ENCODE results near the gene ABHD1. TPM values are rescaled to one million over a fixed set of nuclear protein-coding genes. Genes with fewer than 3 reads are reported as not detected.

Gene ABHD1
- total RNA-seq, 1 experiment from 2014 or later, result 0.46 TPM

DNA sequence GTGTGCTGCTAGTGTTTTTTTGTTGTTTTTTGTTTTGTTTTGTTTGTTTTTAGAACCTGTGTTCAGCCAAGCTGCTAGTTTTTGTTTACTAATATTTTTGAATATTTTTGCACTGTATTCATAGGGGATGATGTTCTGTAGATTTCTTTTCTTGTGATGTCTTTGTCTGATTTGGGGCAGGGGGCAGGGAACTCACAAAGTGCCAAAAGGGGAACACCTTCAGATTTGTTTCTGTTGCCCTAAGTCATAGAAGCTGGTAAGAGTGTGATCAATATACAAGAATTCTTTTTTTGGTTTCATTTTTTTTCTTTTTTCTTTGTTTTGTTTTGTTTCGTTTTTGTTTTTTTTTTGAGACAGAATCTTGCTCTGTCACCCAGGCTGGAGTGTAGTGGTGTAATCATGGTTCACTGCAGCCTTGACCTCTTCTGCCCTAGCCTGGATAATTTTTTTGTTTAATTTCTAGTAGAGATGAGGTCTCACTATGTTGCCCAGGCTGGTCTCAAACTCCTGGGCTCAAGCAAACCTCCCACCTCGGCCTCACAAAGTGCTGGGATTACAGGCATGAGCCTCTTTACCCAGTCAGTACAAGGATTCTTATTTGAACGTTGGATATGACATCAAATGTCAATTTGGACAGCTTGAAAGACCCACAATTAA, 55.9 kb downstream of the ABHD1 start:
- no peak for TF ChIP-seq POLR2AphosphoS5 (IDR thresholded peaks at IDR 0.05; ENCODE audit: low read depth, low read length)
- TF ChIP-seq, protein P1, sequence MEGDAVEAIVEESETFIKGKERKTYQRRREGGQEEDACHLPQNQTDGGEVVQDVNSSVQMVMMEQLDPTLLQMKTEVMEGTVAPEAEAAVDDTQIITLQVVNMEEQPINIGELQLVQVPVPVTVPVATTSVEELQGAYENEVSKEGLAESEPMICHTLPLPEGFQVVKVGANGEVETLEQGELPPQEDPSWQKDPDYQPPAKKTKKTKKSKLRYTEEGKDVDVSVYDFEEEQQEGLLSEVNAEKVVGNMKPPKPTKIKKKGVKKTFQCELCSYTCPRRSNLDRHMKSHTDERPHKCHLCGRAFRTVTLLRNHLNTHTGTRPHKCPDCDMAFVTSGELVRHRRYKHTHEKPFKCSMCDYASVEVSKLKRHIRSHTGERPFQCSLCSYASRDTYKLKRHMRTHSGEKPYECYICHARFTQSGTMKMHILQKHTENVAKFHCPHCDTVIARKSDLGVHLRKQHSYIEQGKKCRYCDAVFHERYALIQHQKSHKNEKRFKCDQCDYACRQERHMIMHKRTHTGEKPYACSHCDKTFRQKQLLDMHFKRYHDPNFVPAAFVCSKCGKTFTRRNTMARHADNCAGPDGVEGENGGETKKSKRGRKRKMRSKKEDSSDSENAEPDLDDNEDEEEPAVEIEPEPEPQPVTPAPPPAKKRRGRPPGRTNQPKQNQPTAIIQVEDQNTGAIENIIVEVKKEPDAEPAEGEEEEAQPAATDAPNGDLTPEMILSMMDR (IDR thresholded peaks at IDR 0.05), result no peak
- TF ChIP-seq, protein P2, sequence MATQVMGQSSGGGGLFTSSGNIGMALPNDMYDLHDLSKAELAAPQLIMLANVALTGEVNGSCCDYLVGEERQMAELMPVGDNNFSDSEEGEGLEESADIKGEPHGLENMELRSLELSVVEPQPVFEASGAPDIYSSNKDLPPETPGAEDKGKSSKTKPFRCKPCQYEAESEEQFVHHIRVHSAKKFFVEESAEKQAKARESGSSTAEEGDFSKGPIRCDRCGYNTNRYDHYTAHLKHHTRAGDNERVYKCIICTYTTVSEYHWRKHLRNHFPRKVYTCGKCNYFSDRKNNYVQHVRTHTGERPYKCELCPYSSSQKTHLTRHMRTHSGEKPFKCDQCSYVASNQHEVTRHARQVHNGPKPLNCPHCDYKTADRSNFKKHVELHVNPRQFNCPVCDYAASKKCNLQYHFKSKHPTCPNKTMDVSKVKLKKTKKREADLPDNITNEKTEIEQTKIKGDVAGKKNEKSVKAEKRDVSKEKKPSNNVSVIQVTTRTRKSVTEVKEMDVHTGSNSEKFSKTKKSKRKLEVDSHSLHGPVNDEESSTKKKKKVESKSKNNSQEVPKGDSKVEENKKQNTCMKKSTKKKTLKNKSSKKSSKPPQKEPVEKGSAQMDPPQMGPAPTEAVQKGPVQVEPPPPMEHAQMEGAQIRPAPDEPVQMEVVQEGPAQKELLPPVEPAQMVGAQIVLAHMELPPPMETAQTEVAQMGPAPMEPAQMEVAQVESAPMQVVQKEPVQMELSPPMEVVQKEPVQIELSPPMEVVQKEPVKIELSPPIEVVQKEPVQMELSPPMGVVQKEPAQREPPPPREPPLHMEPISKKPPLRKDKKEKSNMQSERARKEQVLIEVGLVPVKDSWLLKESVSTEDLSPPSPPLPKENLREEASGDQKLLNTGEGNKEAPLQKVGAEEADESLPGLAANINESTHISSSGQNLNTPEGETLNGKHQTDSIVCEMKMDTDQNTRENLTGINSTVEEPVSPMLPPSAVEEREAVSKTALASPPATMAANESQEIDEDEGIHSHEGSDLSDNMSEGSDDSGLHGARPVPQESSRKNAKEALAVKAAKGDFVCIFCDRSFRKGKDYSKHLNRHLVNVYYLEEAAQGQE (IDR thresholded peaks at IDR 0.05; ENCODE audit: insufficient read depth in 1 of 2, low read depth in 2 of 2, low read length in 1 of 2), result no peak
- TF ChIP-seq TCF7L2 (IDR thresholded peaks at IDR 0.05; ENCODE audit: low read depth, low read length), result no peak
- TF ChIP-seq SIN3A (IDR thresholded peaks at IDR 0.05; ENCODE audit: borderline replicate concordance, insufficient read depth, low read depth, low read length), result no peak
- H3K4me3 ChIP-seq (ENCODE audit: low read depth in 2 of 2, low read length in 2 of 2), result no peak overlapping the region
- H3K4me1 ChIP-seq (ENCODE audit: control insufficient read depth, insufficient read depth, low read length), result no peaks in the 10 kb centered on the region
- no peak overlapping the region for H3K27ac ChIP-seq (ENCODE audit: low read length)
- DNase-seq (ENCODE audit: low read depth, low spot score) (no peak), ATAC-seq (no peak)
- H3K27me3 ChIP-seq (ENCODE audit: control insufficient read depth, insufficient read depth, low read length), result peaks cover 2% of the 10 kb centered on the region
- ChIA-PET CTCF (interaction anchor here (0.7 kb wide), 2 partner anchors 92 to 99 kb away, joined by 3 to 4 read pairs; no protein-coding TSS in a partner anchor), POLR2A (no interaction called here)
- H3K36me3 ChIP-seq (ENCODE audit: control insufficient read depth, insufficient read depth, low read length), result no peaks in the 10 kb centered on the region
- intact Hi-C loops (cut with micrococcal nuclease; ENCODE audit: unreplicated experiment) (no loop called here), in situ Hi-C loops (cut with HindIII; ENCODE audit: low pct_unique_long_range_greater_than_20kb, low sequenced_read_pairs) (no loop called here)
- no peaks in the 10 kb centered on the region for H3K9me3 ChIP-seq (ENCODE audit: control insufficient read depth, insufficient read depth, low read depth, low read length)
- BruUV-seq (replicated peaks), result no TSS peak

Other genes with a start within 250 kb of the ABHD1 start
- gene MAPRE3, start 153.2 kb upstream of the ABHD1 start, total RNA-seq (2021; ENCODE audit: unreplicated experiment), result 11.6 TPM
- 77.8 TPM for gene TMEM214, start 90.8 kb upstream of the ABHD1 start, total RNA-seq (2021; ENCODE audit: unreplicated experiment)
- 55.6 TPM for gene AGBL5, start 72.1 kb upstream of the ABHD1 start, total RNA-seq (2021; ENCODE audit: unreplicated experiment)
- 219 TPM for gene OST4, start 52.2 kb upstream of the ABHD1 start, total RNA-seq (2021; ENCODE audit: unreplicated experiment)
- 0.31 TPM for gene EMILIN1, start 45.2 kb upstream of the ABHD1 start, total RNA-seq (2021; ENCODE audit: unreplicated experiment)
- 1.5 TPM for gene KHK, start 37.0 kb upstream of the ABHD1 start, total RNA-seq (2021; ENCODE audit: unreplicated experiment)
- 10.1 TPM for gene CGREF1, start 4.7 kb upstream of the ABHD1 start, total RNA-seq (2021; ENCODE audit: unreplicated experiment)
- gene PREB, start 10.8 kb downstream of the ABHD1 start, total RNA-seq (2021; ENCODE audit: unreplicated experiment), result 60.9 TPM
- gene PRR30, start 15.6 kb downstream of the ABHD1 start, total RNA-seq (2021; ENCODE audit: unreplicated experiment), result not detected
- gene TCF23, start 25.2 kb downstream of the ABHD1 start, total RNA-seq (2021; ENCODE audit: unreplicated experiment), result 0.03 TPM
- gene ATRAID, start 88.2 kb downstream of the ABHD1 start, total RNA-seq (2021; ENCODE audit: unreplicated experiment), result 111 TPM
- 74.5 TPM for gene SLC5A6, start 88.5 kb downstream of the ABHD1 start, total RNA-seq (2021; ENCODE audit: unreplicated experiment)
- gene CAD, start 93.6 kb downstream of the ABHD1 start, total RNA-seq (2021; ENCODE audit: unreplicated experiment), result 76.7 TPM
- 0.59 TPM for gene SLC30A3, start 139.2 kb downstream of the ABHD1 start, total RNA-seq (2021; ENCODE audit: unreplicated experiment)
- not detected for gene DNAJC5G, start 151.6 kb downstream of the ABHD1 start, total RNA-seq (2021; ENCODE audit: unreplicated experiment)
- gene TRIM54, start 158.6 kb downstream of the ABHD1 start, total RNA-seq (2021; ENCODE audit: unreplicated experiment), result 0.21 TPM
- gene UCN, start 184.6 kb downstream of the ABHD1 start, total RNA-seq (2021; ENCODE audit: unreplicated experiment), result 4.4 TPM
- 89.5 TPM for gene MPV17, start 199.3 kb downstream of the ABHD1 start, total RNA-seq (2021; ENCODE audit: unreplicated experiment)
- 77.7 TPM for gene GTF3C2, start 232.9 kb downstream of the ABHD1 start, total RNA-seq (2021; ENCODE audit: unreplicated experiment)
- 57.2 TPM for gene EIF2B4, start 246.5 kb downstream of the ABHD1 start, total RNA-seq (2021; ENCODE audit: unreplicated experiment)
- gene SNX17, start 246.8 kb downstream of the ABHD1 start, total RNA-seq (2021; ENCODE audit: unreplicated experiment), result 116 TPM